SU-DHL-6 (cell line): Measurements from ENCODE around the gene DNAI2.

Source experiments
- EZH2phosphoT487 ChIP-seq: fragments of 200-600 bp; sonication (generic), shearing (Covaris generic); conservative IDR thresholded peaks from 2 replicates; pipeline ENCODE4 v1.6.1; 2018; ENCODE audit warnings: mild to moderate bottlenecking, antibody characterized with exemption, low read length, moderate library complexity, mixed read lengths
- TF ChIP-seq, protein P1 (sequence below): fragments of 200-600 bp; sonication (generic); IDR thresholded peaks from one replicate; pipeline ENCODE4 v1.5.1; 2017; ENCODE audit warnings: antibody characterized with exemption, mild to moderate bottlenecking, low read length, moderate library complexity; ENCODE audit not compliant: insufficient read depth, poor library complexity, severe bottlenecking

DNA sequence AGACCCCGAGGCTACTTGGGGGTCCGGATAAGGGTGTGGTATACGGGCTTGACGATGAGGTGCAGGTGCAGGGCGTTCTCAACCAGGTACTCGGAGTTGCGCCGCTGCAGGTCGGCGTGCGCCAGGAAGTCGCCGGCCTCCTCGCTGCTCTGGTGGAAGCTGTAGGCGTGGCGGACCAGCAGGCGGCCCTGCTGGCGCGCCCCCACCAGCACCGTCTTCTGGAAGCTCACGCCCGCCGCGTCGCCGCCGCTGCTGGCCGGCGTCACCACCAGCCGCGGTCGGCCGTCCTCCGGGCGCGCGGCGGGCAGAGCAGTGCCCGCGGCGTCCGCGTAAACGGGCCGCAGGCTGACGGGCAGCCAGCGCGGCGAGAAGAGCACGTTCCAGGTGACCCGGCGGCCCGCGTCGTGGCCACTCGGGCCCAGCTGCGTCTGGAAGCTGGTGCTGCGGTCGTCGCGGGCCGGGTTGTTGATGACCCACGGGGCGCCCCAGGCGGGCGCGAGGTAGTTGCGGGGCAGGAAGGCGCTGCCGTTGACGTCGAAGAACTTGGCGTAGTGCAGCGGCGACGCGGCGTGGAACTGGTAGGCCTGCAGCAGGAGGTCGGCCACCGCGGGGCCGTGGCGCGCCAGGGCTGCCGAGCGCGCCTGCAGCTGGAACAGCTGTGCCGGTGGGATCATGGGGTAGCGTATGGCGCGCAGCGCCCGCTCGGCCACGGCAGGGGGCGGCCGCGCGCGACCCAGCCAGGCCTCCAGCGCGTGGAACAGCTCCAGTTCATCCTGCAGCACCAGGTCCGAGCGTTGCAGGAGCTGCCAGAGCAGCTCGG is 82.8 kb downstream of the DNAI2 start:
- TF ChIP-seq, protein P1, sequence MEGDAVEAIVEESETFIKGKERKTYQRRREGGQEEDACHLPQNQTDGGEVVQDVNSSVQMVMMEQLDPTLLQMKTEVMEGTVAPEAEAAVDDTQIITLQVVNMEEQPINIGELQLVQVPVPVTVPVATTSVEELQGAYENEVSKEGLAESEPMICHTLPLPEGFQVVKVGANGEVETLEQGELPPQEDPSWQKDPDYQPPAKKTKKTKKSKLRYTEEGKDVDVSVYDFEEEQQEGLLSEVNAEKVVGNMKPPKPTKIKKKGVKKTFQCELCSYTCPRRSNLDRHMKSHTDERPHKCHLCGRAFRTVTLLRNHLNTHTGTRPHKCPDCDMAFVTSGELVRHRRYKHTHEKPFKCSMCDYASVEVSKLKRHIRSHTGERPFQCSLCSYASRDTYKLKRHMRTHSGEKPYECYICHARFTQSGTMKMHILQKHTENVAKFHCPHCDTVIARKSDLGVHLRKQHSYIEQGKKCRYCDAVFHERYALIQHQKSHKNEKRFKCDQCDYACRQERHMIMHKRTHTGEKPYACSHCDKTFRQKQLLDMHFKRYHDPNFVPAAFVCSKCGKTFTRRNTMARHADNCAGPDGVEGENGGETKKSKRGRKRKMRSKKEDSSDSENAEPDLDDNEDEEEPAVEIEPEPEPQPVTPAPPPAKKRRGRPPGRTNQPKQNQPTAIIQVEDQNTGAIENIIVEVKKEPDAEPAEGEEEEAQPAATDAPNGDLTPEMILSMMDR: no peak
- no peak for TF ChIP-seq EZH2phosphoT487
